ENCODE results near the gene ORAI1.

DNA sequence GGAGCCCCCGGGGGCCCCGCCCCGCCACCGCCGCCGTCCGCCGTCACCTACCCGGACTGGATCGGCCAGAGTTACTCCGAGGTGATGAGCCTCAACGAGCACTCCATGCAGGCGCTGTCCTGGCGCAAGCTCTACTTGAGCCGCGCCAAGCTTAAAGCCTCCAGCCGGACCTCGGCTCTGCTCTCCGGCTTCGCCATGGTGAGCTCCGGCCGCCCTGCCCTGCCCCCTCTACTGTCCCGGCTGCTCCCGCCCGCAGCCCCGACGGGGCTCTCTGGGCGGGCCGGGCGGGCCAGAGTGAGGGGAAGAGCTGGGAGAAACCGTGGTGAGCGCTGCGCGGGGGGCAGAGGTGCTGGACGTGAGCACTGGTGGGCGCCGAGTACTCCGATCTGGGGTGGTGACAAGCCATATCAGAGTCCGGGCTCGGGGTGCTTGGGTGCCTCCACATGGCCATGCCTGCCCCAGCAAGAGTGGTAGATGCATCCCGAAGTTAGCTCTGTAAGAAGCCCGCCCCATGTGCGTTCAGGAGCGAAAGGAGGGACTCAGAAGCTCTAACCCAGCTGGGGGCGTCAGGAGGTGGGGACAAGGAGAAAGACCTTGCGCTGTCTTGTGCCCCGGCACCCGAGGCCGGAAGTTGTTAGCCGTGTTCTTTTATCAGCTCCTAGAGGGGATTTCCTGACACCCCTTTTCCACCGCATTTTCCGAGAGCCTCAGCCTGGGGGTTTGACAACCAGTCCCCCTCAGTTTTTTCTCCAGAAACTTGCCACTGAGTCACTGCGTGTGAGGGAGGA, 717 bp downstream of the ORAI1 start:
- TF ChIP-seq, protein P1, sequence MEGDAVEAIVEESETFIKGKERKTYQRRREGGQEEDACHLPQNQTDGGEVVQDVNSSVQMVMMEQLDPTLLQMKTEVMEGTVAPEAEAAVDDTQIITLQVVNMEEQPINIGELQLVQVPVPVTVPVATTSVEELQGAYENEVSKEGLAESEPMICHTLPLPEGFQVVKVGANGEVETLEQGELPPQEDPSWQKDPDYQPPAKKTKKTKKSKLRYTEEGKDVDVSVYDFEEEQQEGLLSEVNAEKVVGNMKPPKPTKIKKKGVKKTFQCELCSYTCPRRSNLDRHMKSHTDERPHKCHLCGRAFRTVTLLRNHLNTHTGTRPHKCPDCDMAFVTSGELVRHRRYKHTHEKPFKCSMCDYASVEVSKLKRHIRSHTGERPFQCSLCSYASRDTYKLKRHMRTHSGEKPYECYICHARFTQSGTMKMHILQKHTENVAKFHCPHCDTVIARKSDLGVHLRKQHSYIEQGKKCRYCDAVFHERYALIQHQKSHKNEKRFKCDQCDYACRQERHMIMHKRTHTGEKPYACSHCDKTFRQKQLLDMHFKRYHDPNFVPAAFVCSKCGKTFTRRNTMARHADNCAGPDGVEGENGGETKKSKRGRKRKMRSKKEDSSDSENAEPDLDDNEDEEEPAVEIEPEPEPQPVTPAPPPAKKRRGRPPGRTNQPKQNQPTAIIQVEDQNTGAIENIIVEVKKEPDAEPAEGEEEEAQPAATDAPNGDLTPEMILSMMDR (IDR thresholded peaks at IDR 0.05 in 8 of 11, conservative IDR thresholded peaks at IDR 0.05 in 3 of 11) = peak in 1 of 11 experiments; percentile 20
- TF ChIP-seq POLR2A (IDR thresholded peaks at IDR 0.05) (no peak), POLR2AphosphoS5 (IDR thresholded peaks at IDR 0.05) (peak; percentile 31 to 54 (median 53))
